ENCODE results near the gene ATP8A2.
A peak's percentile ranks its signal among the peaks of the same experiment; 100 is the strongest.

Gene ATP8A2

DNA sequence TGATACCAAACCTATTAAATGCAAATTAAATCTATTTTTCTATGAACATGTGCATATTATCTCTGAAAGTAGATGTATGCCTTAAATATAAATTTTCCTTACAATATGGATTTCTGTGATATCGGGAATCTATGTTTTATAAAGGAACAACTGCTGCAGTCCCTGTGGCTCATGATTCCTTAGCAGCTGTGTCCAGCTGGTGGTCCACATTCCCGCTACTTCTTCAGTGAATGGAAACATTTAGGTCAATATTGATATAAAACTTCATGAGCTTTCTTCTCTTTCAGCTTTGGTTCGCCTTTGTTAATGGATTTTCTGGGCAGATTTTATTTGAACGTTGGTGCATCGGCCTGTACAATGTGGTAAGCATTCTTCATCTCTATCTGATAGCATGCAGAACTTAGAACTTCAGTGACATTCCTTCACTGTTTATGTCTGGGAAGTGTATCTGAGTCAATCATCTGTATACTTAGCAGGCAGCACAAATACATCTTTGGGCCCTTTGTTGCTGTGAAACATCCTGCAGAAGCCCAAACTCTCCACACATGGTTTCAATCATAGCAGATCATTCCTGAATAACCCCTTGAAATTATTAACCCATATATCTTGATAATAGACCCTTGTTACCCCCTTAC, 456.2 kb downstream of the ATP8A2 start:
- DNase-seq, result peak; percentile 13

GRCh38 chr13:25833761-25834160, 462.0 kb downstream of the ATP8A2 start:
- DNase-seq, result no peak

- DNase-seq, result no peak
These were observed 465.0 kb downstream of the ATP8A2 start for GRCh38 chr13:25836574-25837336.

GRCh38 chr13:25839371-25839770, 467.6 kb downstream of the ATP8A2 start:
- DNase-seq, result no peak

GRCh38 chr13:25840261-25840660, 468.5 kb downstream of the ATP8A2 start:
- DNase-seq, result peak; percentile 4

GRCh38 chr13:25840931-25841330, 469.2 kb downstream of the ATP8A2 start:
- no peak for DNase-seq

DNA sequence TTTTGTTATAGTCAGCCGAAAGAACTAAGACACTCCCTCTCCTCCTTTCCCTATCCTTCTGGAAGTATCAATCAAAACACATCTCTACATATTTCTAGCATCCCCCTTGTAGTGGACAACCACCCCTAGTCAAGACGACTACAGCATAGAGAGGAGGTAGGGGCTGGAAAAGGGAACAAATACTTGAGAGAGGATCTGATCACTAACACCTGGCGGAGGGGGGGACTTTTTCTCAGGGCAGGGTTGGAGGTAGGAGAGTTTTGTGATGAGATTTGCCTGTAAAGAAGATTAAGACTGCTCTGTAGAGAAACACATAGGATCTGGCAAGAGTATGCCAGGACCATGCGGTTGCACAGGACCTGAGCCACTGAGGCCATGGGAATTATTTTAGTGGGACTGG, 471.9 kb downstream of the ATP8A2 start:
- no peak for DNase-seq

DNA sequence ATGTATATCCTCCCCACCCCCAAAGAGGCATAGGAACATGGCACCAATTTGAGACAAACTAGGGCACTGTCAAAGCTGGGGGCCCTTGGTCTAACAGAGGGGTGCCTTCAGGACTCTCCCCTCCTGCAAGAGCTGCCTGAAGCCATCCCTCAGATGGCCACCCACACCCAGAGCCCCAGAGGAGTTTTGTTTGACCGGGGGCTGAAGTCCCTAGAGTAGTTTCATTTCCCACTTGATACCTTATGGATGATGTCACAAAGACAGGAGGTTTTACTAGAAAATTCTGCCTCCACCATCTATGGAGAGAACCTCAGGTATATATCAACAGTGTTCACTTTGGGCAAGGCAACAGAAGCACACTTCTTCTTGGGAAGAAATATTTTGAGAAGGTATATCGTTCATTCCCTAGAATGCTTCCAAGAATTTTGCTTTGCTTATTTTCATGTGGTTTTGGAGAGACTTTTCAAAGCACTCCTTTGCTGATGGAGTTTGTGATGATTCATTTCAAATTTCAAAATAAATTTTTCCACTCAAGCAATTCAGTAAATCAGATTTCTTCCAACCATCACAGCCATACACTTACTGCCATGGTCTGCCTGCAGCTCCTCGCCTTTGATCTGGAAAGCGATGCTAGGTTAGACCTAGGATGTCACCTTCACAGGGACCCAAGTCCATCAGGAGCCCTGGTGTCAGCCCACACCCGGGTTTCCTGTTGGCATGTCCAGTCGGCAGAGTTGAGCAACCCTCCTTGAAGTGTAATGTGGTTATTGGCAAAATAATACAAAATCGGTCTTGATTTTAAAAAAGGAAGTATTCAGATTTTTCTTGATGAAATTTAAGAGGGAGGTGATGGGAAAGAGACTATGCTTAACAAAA, 473.0 kb downstream of the ATP8A2 start:
- peak; percentile 7 for DNase-seq

DNA sequence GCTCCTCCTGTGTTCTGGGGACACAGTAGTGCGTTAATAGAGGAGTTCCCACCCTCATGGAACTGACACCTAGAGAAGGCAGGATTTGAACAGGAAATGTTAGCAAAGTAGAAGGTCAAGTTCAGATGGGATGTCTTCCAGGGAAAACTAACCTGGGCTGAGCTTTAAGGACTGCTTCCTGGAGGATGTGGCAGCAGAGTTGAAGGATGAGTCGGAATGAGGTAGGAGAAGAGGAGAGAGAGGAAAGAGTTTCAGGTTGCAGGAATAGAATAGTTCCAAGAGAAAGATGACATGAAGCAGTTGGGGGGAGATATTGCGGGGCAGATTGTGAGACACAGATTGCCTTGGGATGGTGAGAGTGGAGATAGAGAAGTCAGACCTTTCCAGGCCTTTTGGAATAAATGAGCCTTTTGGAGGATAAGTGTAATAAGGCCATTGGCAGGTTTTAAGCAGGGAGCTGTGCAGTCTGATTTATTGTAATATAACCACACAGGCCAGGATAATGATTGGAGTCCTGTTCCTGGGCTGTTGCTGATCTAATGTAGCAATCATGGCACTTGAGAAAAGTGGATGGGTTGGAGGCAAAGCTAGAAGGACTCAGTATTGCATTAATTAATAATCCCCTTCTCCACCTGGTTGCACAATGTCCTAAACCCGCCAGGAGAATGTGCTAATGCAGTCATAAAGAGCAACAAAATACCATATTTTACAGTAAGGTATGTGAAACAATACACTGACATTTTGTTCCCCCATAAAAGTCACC, 474.6 kb downstream of the ATP8A2 start:
- DNase-seq, result peak; percentile 9

DNA sequence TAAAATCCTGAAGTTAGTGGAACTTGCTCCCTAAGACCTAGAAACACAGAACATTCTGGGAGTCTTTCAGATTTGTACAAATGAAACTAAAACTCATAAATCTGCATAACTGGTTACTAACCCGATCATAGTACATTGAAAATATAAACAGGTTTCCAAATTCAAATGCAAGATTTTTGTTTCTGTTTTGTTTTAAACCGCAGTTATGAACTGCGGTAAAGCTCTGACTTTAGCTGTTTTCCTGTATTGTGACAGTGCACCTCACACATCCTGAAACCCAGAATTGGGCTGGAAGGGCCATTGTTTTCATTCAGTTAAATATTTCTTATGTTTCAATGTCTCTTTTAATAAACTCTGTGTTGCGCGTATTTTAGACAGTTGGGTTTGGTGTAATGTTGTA, 475.4 kb downstream of the ATP8A2 start:
- DNase-seq, result no peak

DNA sequence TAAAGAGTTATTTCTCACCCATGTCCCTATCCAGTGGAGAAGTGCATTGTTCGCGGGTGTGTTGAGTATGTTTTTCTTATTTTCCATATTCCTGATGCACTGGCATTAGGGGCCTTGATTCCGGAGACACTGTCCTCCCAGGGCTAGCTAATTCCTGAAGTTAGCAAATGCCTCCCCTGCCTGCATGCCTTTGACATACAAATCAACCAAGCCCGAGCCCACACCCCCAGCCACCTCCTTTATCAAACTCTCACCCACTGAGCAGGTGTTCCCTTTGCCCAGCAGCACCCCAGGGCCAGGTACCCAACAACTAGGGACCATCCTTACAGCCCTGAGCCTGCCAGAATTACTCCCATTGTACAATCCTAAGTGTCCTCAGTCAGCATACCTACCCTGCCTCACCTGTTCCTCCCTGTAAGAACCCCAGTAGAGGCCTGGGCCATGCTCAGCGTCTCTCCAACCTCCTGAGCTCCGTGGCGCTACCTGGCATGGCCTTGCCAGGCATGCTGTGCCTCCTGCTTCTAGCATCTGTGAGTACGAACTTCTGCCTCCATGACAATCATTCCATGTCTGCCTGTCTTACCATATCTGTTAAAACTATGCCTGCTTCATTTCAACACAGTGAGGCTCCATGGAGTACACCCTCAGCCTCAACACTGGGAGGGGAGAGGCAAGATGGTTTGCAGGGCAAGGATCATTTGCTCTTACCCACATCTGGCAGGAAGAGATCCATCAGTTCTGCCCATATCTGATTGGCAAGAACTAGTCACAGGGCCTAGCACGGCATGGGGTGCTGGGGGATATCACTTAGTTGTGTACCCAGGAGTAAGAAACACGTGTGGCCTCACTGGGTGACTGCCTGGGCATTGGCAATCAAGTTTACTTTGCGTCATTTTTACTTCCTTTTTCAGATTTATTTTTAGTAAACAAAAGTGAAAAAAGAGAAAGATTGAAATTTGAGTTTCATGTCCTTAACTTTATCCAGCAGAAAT, 476.2 kb downstream of the ATP8A2 start:
- DNase-seq, result no peak

- peak; percentile 22 for DNase-seq
These were observed 477.3 kb downstream of the ATP8A2 start for GRCh38 chr13:25848812-25849745.

GRCh38 chr13:25857830-25858229, 486.1 kb downstream of the ATP8A2 start:
- DNase-seq, result no peak

DNA sequence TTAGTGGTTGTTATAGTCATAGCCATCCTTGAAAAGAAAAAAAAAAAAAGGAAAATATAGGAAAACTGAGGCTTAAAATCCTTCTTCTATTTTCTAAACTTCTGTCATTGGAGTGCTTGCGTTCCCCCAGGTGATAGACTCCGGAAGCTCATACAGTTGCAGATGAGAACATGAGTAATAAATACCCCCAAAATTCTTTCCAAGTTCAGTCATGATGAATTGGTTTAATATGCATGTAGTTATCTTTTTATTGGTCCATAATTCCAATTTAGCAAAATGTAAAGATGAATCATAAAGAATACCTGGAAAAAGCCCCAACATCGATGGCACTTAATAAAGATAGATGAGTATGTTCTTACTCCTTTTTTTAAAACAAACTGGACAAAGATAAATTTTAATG, 487.8 kb downstream of the ATP8A2 start:
- DNase-seq, result no peak

GRCh38 chr13:25860265-25860664, 488.5 kb downstream of the ATP8A2 start:
- no peak for DNase-seq

DNA sequence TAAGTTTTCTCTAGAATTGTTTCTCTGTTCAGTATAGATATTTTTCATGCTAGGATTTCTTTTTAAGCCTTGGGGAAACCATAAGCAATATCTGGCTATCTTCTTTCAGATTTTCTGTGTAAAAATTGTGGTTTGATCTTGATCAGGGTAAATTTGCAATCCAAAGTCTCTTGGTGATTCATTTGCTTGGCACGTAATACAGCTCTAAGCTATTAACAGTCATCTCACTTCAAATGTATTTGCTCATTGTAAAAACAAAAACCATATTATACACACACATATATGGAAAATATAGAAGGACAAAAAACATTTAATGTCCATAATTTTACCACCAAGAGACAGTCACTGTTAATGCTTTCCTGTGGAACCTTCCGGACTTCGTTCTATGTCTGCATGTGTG, 489.1 kb downstream of the ATP8A2 start:
- peak; percentile 58 for DNase-seq

DNA sequence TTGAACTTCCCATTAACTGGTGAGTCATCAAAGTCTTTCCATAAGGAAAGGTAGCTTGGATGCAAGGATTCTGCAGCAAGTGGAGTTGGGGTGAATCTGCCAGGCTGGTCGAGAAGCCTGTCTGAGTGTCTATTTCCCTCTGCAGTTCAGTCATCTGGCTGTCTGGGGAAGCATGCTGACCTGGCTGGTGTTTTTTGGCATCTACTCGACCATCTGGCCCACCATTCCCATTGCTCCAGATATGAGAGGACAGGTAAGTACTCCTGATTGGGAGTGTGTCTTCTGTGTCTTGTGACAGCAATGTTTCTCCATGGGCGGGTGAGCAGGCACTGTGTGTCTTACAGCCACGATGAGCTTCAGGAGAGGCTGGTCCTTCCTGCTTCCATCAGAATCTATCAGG, 490.4 kb downstream of the ATP8A2 start:
- no peak for DNase-seq

GRCh38 chr13:25864116-25864515, 492.3 kb downstream of the ATP8A2 start:
- DNase-seq, result no peak

- DNase-seq, result no peak
These were observed 493.2 kb downstream of the ATP8A2 start for GRCh38 chr13:25864936-25865335.

- no peak for DNase-seq
These were observed 493.6 kb downstream of the ATP8A2 start for GRCh38 chr13:25865391-25865790.

All from fibroblast of skin of right quadriceps (primary cell).